ENCODE measurements around the gene CABP5.
"Not testable (repeated sequence)": the region's sequence is repeated elsewhere in the genome, so short reads cannot be mapped to it uniquely, and the experiment has no call there.

DNA sequence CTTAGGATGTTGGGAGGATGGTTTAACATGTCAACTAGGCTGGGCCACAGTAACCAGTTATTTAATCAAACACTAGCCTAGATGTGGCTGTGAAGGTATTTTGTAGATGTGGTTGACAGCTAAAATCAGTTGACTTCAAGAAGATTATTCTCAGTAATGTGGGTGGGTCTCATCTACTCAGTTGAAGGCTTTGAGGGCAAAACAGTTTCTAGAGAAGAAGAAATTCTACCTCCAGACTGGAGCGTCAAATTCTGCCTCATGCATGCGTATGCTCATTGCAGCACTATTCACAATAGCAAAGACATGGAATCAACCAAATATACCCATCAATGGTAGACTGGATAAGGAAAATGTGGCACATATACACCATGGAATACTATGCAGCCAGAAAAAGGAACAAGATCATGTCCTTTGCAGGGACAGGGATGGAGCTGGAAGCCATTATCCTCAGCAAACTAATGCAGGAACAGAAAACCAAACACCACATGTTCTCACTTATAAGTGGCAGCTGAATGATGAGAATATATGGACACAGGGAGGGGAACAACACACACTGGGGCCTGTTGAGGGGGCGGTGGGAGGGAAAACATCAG is 26.4 kb upstream of the CABP5 start:
- not testable (repeated sequence) for TF ChIP-seq CTCF (conservative IDR thresholded peaks at IDR 0.05 in 1 of 2, IDR thresholded peaks at IDR 0.05 in 1 of 2; ENCODE audit: low read depth in 1 of 2, low read length in 2 of 2); EZH2 (IDR thresholded peaks at IDR 0.05; ENCODE audit: low read length, missing control alignments)
